Measurements from ENCODE around the gene DCAF4.
"Not testable (repeated sequence)": the region's sequence is repeated elsewhere in the genome, so short reads cannot be mapped to it uniquely, and the experiment has no call there.

DCAF4 gene

GRCh38 chr14:72968316-72968715 lies 42.1 kb downstream of the DCAF4 start:
- no peak overlapping the region for H3K4me3 ChIP-seq (ENCODE audit: low read depth, low read length)

- H3K4me3 ChIP-seq (ENCODE audit: low read depth, low read length) = no peak overlapping the region
Measured at GRCh38 chr14:72970058-72970630, 43.9 kb downstream of the DCAF4 start.

- no peak overlapping the region for H3K4me3 ChIP-seq (ENCODE audit: low read depth, low read length)
Measured at GRCh38 chr14:72970824-72971434, 44.7 kb downstream of the DCAF4 start.

GRCh38 chr14:72974661-72975060 lies 48.4 kb downstream of the DCAF4 start:
- no peak overlapping the region for H3K4me3 ChIP-seq (ENCODE audit: low read depth, low read length)

- no peak overlapping the region for H3K4me3 ChIP-seq (ENCODE audit: low read depth, low read length)
Measured at GRCh38 chr14:72975770-72976169, 49.5 kb downstream of the DCAF4 start.

- H3K4me3 ChIP-seq (ENCODE audit: low read depth, low read length) = no peak overlapping the region
Measured at GRCh38 chr14:72978856-72979255, 52.6 kb downstream of the DCAF4 start.

GRCh38 chr14:72980863-72981262 lies 54.6 kb downstream of the DCAF4 start:
- H3K4me3 ChIP-seq (ENCODE audit: low read depth, low read length) = no peak overlapping the region

GRCh38 chr14:72982146-72982708 lies 56.0 kb downstream of the DCAF4 start:
- H3K4me3 ChIP-seq (ENCODE audit: low read depth, low read length) = no peak overlapping the region

- H3K4me3 ChIP-seq (ENCODE audit: low read depth, low read length) = no peak overlapping the region
Measured at GRCh38 chr14:72986214-72986613, 60.0 kb downstream of the DCAF4 start.

GRCh38 chr14:72986857-72987256 lies 60.6 kb downstream of the DCAF4 start:
- H3K4me3 ChIP-seq (ENCODE audit: low read depth, low read length) = no peak overlapping the region

GRCh38 chr14:72990171-72990570 lies 63.9 kb downstream of the DCAF4 start:
- no peak overlapping the region for H3K4me3 ChIP-seq (ENCODE audit: low read depth, low read length)

GRCh38 chr14:72996916-72997315 lies 70.7 kb downstream of the DCAF4 start:
- no peak overlapping the region for H3K4me3 ChIP-seq (ENCODE audit: low read depth, low read length)

GRCh38 chr14:72998252-72998903 lies 72.1 kb downstream of the DCAF4 start:
- no peak overlapping the region for H3K4me3 ChIP-seq (ENCODE audit: low read depth, low read length)

GRCh38 chr14:72999316-72999715 lies 73.1 kb downstream of the DCAF4 start:
- H3K4me3 ChIP-seq (ENCODE audit: low read depth, low read length) = no peak overlapping the region

GRCh38 chr14:73000073-73000472 lies 73.8 kb downstream of the DCAF4 start:
- no peak overlapping the region for H3K4me3 ChIP-seq (ENCODE audit: low read depth, low read length)

- no peak overlapping the region for H3K4me3 ChIP-seq (ENCODE audit: low read depth, low read length)
Measured at GRCh38 chr14:73003681-73004080, 77.4 kb downstream of the DCAF4 start.

- not testable (repeated sequence) for H3K4me3 ChIP-seq (ENCODE audit: low read depth, low read length)
Measured at GRCh38 chr14:73004641-73005040, 78.4 kb downstream of the DCAF4 start.

GRCh38 chr14:73007835-73008234 lies 81.6 kb downstream of the DCAF4 start:
- H3K4me3 ChIP-seq (ENCODE audit: low read depth, low read length) = no peak overlapping the region

- H3K4me3 ChIP-seq (ENCODE audit: low read depth, low read length) = no peak overlapping the region
Measured at GRCh38 chr14:73008501-73008900, 82.2 kb downstream of the DCAF4 start.

All from iPS-11a (cell line).